Fibroblast of lung (primary cell): ENCODE data around the gene GRK5. TPM values are rescaled to one million over a fixed set of nuclear protein-coding genes. Genes with fewer than 3 reads are reported as not detected.

Experiments used
- DNase-seq, 2 donors: peaks; one replicate each; pipeline versions ENCODE4 v3.0.0 to v3.0.0-alpha.2; 2010; ENCODE audit warnings: low read depth in 2 of 2
- H2AFZ ChIP-seq: 2 replicates; pipeline ENCODE4 v1.5.1; 2012; ENCODE audit warnings: low read length, control low read depth, inconsistent platforms
- H3K27ac ChIP-seq: 2 replicates; pipeline ENCODE4 v1.5.1; 2011; ENCODE audit warnings: low read length, control low read depth; ENCODE audit not compliant: insufficient read depth
- H3K27me3 ChIP-seq: 2 replicates; pipeline ENCODE4 v1.5.1; 2011; ENCODE audit warnings: mild to moderate bottlenecking, low read length; ENCODE audit not compliant: control insufficient read depth, insufficient read depth
- H3K36me3 ChIP-seq: 2 replicates; pipeline ENCODE4 v1.5.1; 2011; ENCODE audit warnings: low read length; ENCODE audit not compliant: control insufficient read depth, insufficient read depth
- H3K4me1 ChIP-seq: 2 replicates; pipeline ENCODE4 v1.5.1; 2011; ENCODE audit warnings: low read length; ENCODE audit not compliant: control insufficient read depth, insufficient read depth; ENCODE audit errors: extremely low read depth
- H3K4me2 ChIP-seq: 2 replicates; pipeline ENCODE4 v1.5.1; 2011; ENCODE audit warnings: low read length, control low read depth; ENCODE audit not compliant: insufficient read depth; ENCODE audit errors: extremely low read depth
- H3K4me3 ChIP-seq, 4 experiments: fragments of 200-600 bp in 1 of 4; sonication (generic) in 1 of 4; replicated peaks in 1 of 4; 2 replicates each; pipeline ENCODE4 v1.5.1; 2011 to 2016; ENCODE audit warnings: low read length in 4 of 4, low read depth in 3 of 4, mild to moderate bottlenecking in 3 of 4, control low read depth in 2 of 4, inconsistent platforms in 1 of 4, mixed read lengths in 1 of 4; ENCODE audit not compliant: insufficient read depth in 1 of 4; ENCODE audit errors: control extremely low read depth in 1 of 4
- H3K79me2 ChIP-seq: 2 replicates; pipeline ENCODE4 v1.5.1; 2012; ENCODE audit warnings: mild to moderate bottlenecking, low read length, inconsistent platforms; ENCODE audit not compliant: control insufficient read depth, insufficient read depth
- H3K9ac ChIP-seq: 2 replicates; pipeline ENCODE4 v1.5.1; 2011; ENCODE audit warnings: mild to moderate bottlenecking, low read length, control low read depth; ENCODE audit not compliant: insufficient read depth
- H3K9me3 ChIP-seq: 2 replicates; pipeline ENCODE4 v1.5.1; 2012; ENCODE audit warnings: low read depth, low read length; ENCODE audit not compliant: control insufficient read depth, insufficient read depth
- H4K20me1 ChIP-seq: 2 replicates; pipeline ENCODE4 v1.5.1; 2011; ENCODE audit warnings: low read length; ENCODE audit not compliant: control insufficient read depth, insufficient read depth; ENCODE audit errors: extremely low read depth
- EZH2 ChIP-seq: IDR thresholded peaks from 2 replicates; pipeline ENCODE4 v1.5.1; 2012; ENCODE audit warnings: low read length, control low read depth, mild to moderate bottlenecking; ENCODE audit errors: missing control alignments
- polyA plus RNA-seq, 2 donors: library from polyadenylated mRNA; depleted of rRNA in 1 of 2; stranded (reverse) in 1 of 2; unstranded in 1 of 2; fragments of >200 nt; gene quantifications; 2 replicates each; pipeline ENCODE4 v1.2.1, GENCODE V29; 2011 to 2012; ENCODE audit warnings: missing spikeins in 1 of 2
- total RNA-seq: library from RNA; depleted of rRNA; stranded (reverse); fragments of >200 nt; gene quantifications from 2 replicates; pipeline ENCODE4 v1.2.1, GENCODE V29; 2014
- TF ChIP-seq, protein P1 (sequence below), 2 donors: IDR thresholded peaks in 1 of 2; conservative IDR thresholded peaks in 1 of 2; 1 replicate in 1 of 2; 2 replicates in 1 of 2; pipeline ENCODE4 v1.5.1; 2011 to 2012; ENCODE audit warnings: low read length in 2 of 2, control low read depth in 1 of 2, inconsistent platforms in 1 of 2, low read depth in 1 of 2, mild to moderate bottlenecking in 1 of 2

GRK5 gene
- total and polyA plus RNA-seq, 2 donors (not counting 1 experiment from before 2014, with no cell fraction given): 24.1 to 90.3 TPM

DNA sequence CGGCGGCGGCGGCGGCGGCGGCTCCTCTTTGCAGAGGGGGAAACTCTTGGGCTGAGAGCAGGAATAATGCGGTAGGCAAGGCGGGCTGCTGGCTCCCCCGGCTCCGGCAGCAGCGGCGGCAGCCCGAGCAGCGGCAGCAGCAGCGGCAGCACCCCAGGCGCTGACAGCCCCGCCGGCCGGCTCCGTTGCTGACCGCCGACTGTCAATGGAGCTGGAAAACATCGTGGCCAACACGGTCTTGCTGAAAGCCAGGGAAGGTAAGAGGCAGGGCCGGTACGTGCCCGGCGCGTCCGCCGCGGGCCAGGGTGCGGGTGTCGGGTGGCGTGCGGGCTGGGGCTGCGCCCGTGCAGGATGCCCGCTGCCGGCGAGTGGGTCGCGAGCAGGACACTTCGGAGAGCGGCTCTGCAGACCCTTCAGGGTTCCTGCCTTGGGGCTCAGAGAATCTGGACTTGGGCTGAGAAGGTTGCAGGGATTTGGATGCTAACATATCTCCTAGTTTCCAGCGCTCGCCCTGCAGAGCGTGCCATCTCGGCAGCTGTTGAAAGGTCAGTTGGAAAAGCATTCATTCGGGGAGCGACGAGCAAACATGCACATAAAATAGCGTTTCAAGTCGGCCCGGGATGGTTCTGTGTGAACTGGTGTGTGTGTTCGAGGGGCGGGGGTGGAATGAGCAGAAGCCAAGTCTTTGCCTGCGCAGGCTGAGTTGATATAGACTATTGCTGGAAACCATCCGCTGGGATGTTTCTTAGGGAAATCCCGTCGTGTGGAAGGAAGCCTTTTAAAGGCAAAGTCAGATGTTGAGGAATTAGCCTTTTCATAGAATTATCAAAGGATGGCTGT is 562 bp downstream of the GRK5 start:
- Histone ChIP-seq H3K4me2 (peak overlapping the region; percentile 89), H3K4me3 (peak overlapping the region; percentile 58 to 98 (median 85)), H3K9ac (peak overlapping the region; percentile 92), H3K9me3 (no peaks in the 10 kb centered on the region), H2AFZ (no peak overlapping the region), H3K27ac (peak overlapping the region; percentile 84), H3K79me2 (peaks cover 50% of the 10 kb centered on the region), H4K20me1 (no peaks in the 10 kb centered on the region), H3K27me3 (no peaks in the 10 kb centered on the region), H3K36me3 (no peaks in the 10 kb centered on the region), H3K4me1 (peaks cover 18% of the 10 kb centered on the region)
- DNase-seq: peak; percentile 64 to 69
- no peak for TF ChIP-seq EZH2
- TF ChIP-seq, protein P1, sequence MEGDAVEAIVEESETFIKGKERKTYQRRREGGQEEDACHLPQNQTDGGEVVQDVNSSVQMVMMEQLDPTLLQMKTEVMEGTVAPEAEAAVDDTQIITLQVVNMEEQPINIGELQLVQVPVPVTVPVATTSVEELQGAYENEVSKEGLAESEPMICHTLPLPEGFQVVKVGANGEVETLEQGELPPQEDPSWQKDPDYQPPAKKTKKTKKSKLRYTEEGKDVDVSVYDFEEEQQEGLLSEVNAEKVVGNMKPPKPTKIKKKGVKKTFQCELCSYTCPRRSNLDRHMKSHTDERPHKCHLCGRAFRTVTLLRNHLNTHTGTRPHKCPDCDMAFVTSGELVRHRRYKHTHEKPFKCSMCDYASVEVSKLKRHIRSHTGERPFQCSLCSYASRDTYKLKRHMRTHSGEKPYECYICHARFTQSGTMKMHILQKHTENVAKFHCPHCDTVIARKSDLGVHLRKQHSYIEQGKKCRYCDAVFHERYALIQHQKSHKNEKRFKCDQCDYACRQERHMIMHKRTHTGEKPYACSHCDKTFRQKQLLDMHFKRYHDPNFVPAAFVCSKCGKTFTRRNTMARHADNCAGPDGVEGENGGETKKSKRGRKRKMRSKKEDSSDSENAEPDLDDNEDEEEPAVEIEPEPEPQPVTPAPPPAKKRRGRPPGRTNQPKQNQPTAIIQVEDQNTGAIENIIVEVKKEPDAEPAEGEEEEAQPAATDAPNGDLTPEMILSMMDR (conservative IDR thresholded peaks at IDR 0.05 in 1 of 2, IDR thresholded peaks at IDR 0.05 in 1 of 2; ENCODE audit: low read depth in 1 of 2, low read length in 2 of 2): no peak

DNA sequence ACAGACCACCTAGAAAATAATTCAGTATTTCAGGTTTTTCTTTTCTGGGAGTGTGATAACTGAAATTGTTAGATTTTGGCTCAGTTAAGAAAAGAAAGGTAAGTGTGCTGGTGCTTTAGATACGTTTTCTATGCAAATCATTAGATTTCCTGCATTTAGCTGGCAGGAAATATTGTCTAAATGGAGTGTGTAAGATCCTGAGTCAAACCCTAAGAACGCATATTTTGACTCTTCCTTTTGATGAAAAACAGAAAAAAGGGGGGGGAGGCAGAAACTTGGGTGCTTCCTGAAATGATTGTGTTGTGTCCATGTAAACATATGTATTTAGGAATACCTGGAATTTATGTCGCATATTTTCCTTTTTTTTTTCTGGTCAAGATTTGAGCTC is 1.2 kb downstream of the GRK5 start:
- Histone ChIP-seq H3K4me3 (peak overlapping the region; percentile 58 to 98 (median 85)), H3K4me2 (peak overlapping the region; percentile 89), H3K9ac (peak overlapping the region; percentile 92), H2AFZ (no peak overlapping the region), H3K4me1 (peaks cover 14% of the 10 kb centered on the region), H4K20me1 (no peaks in the 10 kb centered on the region), H3K79me2 (peaks cover 54% of the 10 kb centered on the region), H3K9me3 (no peaks in the 10 kb centered on the region), H3K27ac (peak overlapping the region; percentile 84), H3K27me3 (no peaks in the 10 kb centered on the region), H3K36me3 (no peaks in the 10 kb centered on the region)
- TF ChIP-seq, protein P1 (conservative IDR thresholded peaks at IDR 0.05 in 1 of 2, IDR thresholded peaks at IDR 0.05 in 1 of 2; ENCODE audit: low read depth in 1 of 2, low read length in 2 of 2): no peak
- no peak for TF ChIP-seq EZH2
- DNase-seq: peak in 1 of 2 donors; percentile 33

DNA sequence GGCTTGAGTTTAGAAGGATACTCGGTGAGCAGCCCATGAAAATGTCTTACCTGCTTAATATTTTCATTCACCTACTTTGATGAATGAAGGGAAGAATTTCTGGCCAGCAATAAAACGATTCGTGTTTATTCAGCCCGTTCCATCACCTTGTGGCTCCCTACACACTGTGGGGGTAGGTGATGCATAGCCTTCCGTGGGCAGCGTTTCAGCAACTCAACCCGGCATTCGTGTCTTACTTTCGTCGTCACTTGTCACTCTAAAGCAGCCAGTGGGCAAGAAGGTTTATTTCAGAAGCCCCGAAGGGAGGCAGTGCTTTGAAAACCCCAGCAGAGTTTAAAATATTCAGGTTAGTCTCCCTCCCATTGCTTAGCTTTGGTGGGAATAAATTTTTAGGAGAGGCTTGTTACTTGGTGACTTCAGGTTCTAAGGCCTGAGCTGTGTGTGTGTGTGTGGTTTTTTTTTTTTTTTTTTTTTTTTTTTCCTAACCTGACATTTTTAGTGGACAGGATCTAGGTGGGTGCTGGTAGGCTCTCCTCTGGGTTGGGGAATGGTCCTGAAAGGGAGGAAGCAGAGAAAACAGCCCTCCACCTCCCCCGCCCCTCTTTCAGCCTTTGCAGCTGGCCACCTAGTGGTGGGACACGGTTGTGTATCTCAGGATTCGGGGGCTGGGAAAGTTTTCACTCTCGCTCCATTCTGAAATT is 1.8 kb downstream of the GRK5 start:
- H3K79me2 ChIP-seq: peaks cover 60% of the 10 kb centered on the region
- peak overlapping the region; percentile 84 for H3K27ac ChIP-seq
- no peaks in the 10 kb centered on the region for H3K9me3 ChIP-seq
- H3K4me2 ChIP-seq: peak overlapping the region; percentile 89
- DNase-seq: peak; percentile 52 to 86
- no peak for TF ChIP-seq EZH2
- TF ChIP-seq, protein P1 (conservative IDR thresholded peaks at IDR 0.05 in 1 of 2, IDR thresholded peaks at IDR 0.05 in 1 of 2; ENCODE audit: low read depth in 1 of 2, low read length in 2 of 2): peak; percentile 90
- H4K20me1 ChIP-seq: no peaks in the 10 kb centered on the region
- H3K4me1 ChIP-seq: peaks cover 14% of the 10 kb centered on the region
- no peaks in the 10 kb centered on the region for H3K27me3 ChIP-seq
- peak overlapping the region; percentile 58 to 98 (median 85) for H3K4me3 ChIP-seq
- H2AFZ ChIP-seq: no peak overlapping the region
- peak overlapping the region; percentile 92 for H3K9ac ChIP-seq
- H3K36me3 ChIP-seq: no peaks in the 10 kb centered on the region
